ENCODE data around the gene NUDT17. TPM values are rescaled to one million over a fixed set of nuclear protein-coding genes. Genes with fewer than 3 reads are reported as not detected.
"Not testable (repeated sequence)": the region's sequence is repeated elsewhere in the genome, so short reads cannot be mapped to it uniquely, and the experiment has no call there.

Gene NUDT17
- polyA plus RNA-seq (2014; cell fraction: cytosol; rRNA removed) = 3.9 and 5.4 TPM in 2 replicates
- 13.2 and 24.3 TPM in 2 replicates for polyA plus RNA-seq (2014; cell fraction: nucleus; rRNA removed)

- peak; percentile 84 for DNase-seq (ENCODE audit: low spot score)
These were observed at the start of gene NUDT17 for GRCh38 chr1:145845514-145846161. Gene NUDT17, plus strand, starts transcription at chr1:145845630. Its CDS starts 11 bp downstream, at chr1:145845641.

GRCh38 chr1:145796753-145797152 is 48.7 kb upstream of the NUDT17 start:
- no peak for DNase-seq (ENCODE audit: low spot score)

DNA sequence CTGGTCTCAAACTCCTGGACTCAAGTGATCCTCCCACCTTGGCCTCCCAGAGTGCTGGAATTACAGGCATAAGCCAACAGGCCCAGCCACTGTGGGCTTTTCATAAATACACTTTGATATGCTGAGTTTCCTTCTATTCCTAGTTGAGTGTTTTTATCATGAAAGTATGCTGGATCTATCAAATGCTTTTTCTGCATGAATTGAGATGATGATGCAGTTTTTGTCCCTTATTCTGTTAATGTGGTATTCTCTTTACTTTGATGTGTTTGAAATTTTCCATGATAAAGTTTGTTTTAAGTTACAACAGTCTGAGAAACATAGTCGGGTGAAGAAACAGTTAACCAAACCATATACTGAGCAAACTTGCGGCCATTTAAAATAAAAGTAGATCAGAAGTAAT is 45.6 kb upstream of the NUDT17 start:
- no peak for DNase-seq (ENCODE audit: low spot score)

- no peak for DNase-seq (ENCODE audit: low spot score)
These were observed 41.0 kb upstream of the NUDT17 start for GRCh38 chr1:145804235-145805045.

GRCh38 chr1:145805057-145805456 is 40.4 kb upstream of the NUDT17 start:
- no peak for DNase-seq (ENCODE audit: low spot score)

GRCh38 chr1:145806408-145806807 is 39.0 kb upstream of the NUDT17 start:
- DNase-seq (ENCODE audit: low spot score) = no peak

DNA sequence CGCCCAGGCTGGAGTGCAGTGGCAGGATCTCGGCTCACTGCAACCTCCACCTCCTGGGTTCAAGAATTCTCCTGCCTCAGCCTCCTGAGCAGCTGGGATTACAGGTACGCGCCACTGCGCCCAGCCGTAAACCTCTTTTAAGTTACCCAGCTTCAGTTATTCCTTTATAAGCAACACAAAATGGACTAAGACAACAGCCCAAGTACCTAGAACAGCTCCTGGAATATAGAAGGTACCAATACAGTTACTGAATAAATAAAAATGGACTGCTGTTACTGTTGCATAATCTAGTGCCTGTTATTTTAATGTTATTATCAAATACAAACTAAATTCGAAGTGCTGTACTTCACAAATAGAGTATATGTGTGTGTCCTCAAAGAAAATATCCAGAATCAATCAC is 38.6 kb upstream of the NUDT17 start:
- no peak for DNase-seq (ENCODE audit: low spot score)

DNA sequence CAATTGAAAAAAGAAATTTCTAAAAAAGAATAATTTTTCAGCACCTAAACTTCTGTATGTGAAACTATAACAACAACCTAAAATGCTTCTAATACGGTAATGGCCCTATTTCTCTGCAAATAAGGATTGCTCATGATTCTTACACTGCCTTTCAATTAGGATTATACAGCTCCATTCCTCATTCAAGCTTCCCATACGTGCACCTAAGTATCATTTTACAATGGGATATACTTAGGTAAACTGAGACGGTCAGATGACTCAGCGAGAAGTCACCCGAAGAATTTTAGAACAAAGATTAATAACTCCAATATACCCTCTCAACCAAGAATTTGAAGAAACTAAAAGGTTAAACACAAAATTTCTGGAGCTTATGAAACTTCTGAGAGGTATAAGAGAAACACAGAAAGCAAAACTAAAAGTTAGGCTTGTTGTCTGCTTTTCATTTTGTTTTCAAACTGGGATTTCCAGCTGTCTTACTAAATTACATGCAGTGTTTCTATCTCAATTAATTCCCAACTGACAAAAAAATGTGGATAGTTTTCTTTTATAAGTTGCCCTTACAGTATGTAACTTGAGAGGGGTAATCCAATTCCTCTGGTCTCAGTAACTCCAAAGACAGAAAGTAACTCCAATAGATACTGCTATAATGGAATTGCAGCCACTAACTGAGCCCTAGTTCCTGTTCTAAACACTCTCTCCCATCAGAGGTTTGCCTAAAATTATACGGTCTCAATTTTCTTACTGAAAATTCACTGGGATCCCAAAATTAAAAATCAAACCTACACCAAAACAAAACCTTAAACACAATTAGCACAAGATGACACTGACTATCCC is 32.2 kb upstream of the NUDT17 start:
- DNase-seq (ENCODE audit: low spot score) = not testable (repeated sequence)

DNA sequence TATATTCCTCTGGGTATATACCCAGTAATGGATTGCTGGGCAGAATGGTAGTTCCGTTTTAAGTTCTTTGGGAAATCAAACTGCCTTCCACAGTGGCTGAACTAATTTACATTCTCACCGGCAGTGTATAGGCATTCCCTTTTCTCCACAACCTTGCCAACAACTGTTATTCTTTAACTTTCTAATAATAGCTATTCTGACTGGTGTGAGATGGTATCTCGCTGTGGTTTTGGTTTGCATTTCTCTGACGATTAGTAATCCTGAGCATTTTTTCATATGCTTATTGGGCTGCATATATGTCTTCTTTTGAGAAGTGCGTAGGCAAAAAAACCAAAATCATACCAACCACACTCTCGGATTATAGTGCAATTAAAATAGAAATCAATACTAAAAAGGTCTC is 27.3 kb upstream of the NUDT17 start:
- DNase-seq (ENCODE audit: low spot score) = not testable (repeated sequence)

DNA sequence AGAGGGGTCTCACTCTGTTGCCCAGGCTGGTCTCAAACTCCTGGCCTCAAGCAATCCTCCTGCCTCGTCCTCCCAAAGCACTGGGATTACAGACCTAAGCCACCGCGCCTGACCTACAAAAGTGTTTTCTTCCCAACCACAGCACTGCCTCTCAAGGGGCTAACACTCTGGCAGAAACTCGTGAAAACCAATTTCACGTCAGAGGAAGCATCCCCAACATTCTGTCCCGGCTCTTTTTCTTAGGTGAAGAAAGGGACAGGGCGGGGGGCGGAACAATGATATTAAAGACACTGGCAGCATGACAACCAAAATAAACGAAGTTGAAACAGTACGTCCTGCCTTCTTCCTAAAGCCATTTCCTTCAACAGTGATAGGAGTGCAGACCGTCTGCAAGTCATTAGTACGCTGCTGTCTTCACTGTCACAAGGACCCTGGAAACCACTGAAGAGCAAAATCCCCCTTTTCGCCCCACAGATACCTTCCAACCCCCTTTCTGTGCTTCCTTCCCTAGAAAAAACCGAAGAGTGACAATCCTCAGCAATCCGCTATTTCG is 22.6 kb upstream of the NUDT17 start:
- DNase-seq (ENCODE audit: low spot score) = not testable (repeated sequence)

- peak; percentile 96 for DNase-seq (ENCODE audit: low spot score)
These were observed 21.6 kb upstream of the NUDT17 start, which contains the start of the genes POLR3C and RNF115 for GRCh38 chr1:145823565-145824498. Gene POLR3C, plus strand, starts transcription at chr1:145824200. Its CDS starts 1,577 bp downstream, at chr1:145825777. Gene RNF115, minus strand, starts transcription at chr1:145824095. Its CDS starts 222 bp downstream, at chr1:145823873.

GRCh38 chr1:145824499-145824842 is 21.0 kb upstream of the NUDT17 start:
- DNase-seq (ENCODE audit: low spot score) = no peak

- DNase-seq (ENCODE audit: low spot score) = no peak
These were observed 19.4 kb upstream of the NUDT17 start for GRCh38 chr1:145826030-145826429.

DNA sequence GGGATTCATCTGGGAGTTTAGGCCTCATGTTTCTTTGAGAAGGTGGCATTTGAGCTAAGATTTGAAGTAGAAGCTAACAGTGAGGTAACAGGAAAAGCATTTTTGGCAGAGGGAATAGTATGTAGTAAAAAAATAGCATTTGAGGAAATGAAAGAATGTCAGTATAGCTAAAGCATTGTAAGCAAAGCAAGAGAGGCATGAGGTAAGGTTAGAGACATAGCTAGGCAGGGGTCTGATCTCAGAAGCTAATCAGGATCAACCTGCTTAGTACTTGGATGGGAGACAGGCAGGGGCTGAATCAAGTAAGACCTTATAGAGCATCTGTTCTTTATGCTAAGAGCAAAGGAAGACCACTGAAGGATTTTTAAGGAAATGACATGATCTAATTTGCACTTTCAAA is 17.5 kb upstream of the NUDT17 start:
- no peak for DNase-seq (ENCODE audit: low spot score)

GRCh38 chr1:145828367-145829026 is 16.9 kb upstream of the NUDT17 start:
- DNase-seq (ENCODE audit: low spot score) = no peak

GRCh38 chr1:145830810-145831209 is 14.6 kb upstream of the NUDT17 start:
- not testable (repeated sequence) for DNase-seq (ENCODE audit: low spot score)

DNA sequence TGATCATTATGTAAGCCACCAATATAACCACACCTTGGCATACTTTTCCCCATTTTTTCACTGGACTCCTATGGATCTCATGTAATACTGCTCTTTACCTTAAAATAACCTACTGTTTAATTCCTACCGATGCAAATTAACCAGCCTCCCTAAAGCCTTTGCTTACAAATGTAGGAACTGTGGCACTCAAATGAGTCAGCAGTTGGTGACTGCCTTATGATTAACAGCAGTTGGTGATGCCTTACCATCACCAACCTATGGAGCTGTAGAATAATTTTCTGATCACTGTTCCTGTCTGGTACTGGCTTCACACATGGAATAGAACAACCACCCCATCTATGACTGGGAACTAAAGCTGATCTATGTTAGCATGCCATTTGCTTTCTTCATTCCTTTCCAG is 7.8 kb upstream of the NUDT17 start:
- DNase-seq (ENCODE audit: low spot score) = no peak

DNA sequence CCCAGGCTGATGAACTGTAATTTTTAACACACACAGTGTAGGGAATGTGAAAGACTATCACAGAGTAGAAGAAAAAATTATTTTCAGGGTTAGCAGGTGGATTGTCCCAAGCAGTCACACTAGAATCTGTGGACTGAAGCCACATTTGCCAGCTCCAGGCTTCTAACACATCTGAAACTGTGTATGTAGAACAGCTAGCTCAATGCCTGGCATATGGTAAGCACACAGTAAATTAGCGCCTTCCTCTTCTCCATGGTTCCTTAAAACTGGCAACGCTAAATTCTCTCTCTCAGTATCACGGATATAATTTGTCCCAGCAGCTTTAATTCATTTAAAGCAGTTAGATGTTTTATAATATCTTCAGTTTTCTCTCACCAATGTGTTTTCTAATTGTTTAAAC is 2.4 kb upstream of the NUDT17 start:
- DNase-seq (ENCODE audit: low spot score) = no peak

DNA sequence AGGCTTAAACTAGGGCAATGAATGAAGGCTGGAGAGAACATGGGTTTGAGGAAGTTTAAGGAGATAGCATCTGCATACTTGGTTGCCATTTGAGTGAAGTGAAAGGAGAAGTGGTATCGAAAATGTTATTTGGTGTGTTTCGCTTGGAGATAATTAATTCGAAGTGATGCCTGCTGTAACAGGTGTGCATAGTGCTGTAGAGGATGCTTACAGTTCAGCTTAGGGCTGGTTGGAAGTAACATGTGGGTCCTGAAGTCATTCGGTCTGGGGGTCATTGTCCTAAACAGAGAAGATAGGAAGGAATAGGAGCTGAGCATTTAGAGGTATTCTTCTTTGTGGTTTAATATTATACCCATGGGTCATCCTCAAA is 301 bp upstream of the NUDT17 start:
- DNase-seq (ENCODE audit: low spot score) = no peak

GRCh38 chr1:145846201-145846612 is 777 bp downstream of the NUDT17 start:
- DNase-seq (ENCODE audit: low spot score) = peak; percentile 60
